Measurements from ENCODE around the gene KRTAP9-9. TPM values are rescaled to one million over a fixed set of nuclear protein-coding genes. Genes with fewer than 3 reads are reported as not detected.

KRTAP9-9 gene
- total RNA-seq, 2 experiments from 2014 or later = not detected

DNA sequence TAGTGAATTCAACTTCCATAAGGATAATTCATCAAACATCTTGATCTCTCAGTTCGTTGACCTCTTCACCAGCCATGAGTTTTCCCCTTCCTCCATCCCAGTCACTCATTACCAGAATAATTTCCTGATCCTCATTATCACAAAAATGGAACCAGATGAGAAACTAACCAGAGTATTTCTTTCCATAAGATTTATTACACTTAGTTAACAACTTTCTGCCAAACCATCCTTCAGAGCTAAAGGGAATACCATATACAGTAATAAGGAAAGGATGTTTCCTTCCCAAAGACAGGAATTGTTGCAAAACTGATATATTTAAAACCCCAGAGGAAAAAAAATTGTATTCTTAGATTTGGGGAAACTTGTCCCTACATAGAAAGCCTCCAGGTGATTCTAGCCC lies 38.8 kb downstream of the KRTAP9-9 start:
- intact Hi-C loops (cut with micrococcal nuclease) = no loop called here
- Mint-ChIP-seq H3K9me3 (no peaks in the 10 kb centered on the region), H3K4me1 (ENCODE audit: low read depth) (no peaks in the 10 kb centered on the region), H3K27ac (no peak overlapping the region), H3K36me3 (ENCODE audit: low read depth) (no peaks in the 10 kb centered on the region), H3K4me3 (no peak overlapping the region), H3K27me3 (no peaks in the 10 kb centered on the region)
- ATAC-seq (no peak), DNase-seq (no peak)
- ChIA-PET CTCF (interaction anchor here (1.1 kb wide), 1 partner anchor 21 kb away, joined by 3 read pairs; the partner anchor contains the start of gene KRTAP17-1), POLR2A (no interaction called here)
- no peak for TF ChIP-seq CTCF (IDR thresholded peaks at IDR 0.05)

- H3K4me1 Mint-ChIP-seq (ENCODE audit: low read depth) = peaks cover 9% of the 10 kb centered on the region
- CTCF ChIA-PET = no interaction called here
- no peak overlapping the region for H3K4me3 Mint-ChIP-seq
- no peaks in the 10 kb centered on the region for H3K27me3 Mint-ChIP-seq
- DNase-seq (no peak), ATAC-seq (no peak)
- intact Hi-C loops (cut with micrococcal nuclease) = no loop called here
- POLR2A ChIA-PET = no interaction called here
- no peak for TF ChIP-seq CTCF (IDR thresholded peaks at IDR 0.05)
- H3K27ac Mint-ChIP-seq = no peak overlapping the region
- H3K36me3 Mint-ChIP-seq (ENCODE audit: low read depth) = no peaks in the 10 kb centered on the region
- H3K9me3 Mint-ChIP-seq = peaks cover 2% of the 10 kb centered on the region
These were observed 41.7 kb downstream of the KRTAP9-9 start for GRCh38 chr17:41296846-41297245.

- Mint-ChIP-seq H3K9me3 (peaks cover 2% of the 10 kb centered on the region), H3K36me3 (ENCODE audit: low read depth) (no peaks in the 10 kb centered on the region), H3K27me3 (no peaks in the 10 kb centered on the region), H3K4me1 (ENCODE audit: low read depth) (peaks cover 11% of the 10 kb centered on the region), H3K4me3 (no peak overlapping the region), H3K27ac (no peak overlapping the region)
- ATAC-seq = no peak
- DNase-seq = no peak
- POLR2A ChIA-PET = no interaction called here
- intact Hi-C loops (cut with micrococcal nuclease) = no loop called here
- CTCF ChIA-PET = no interaction called here
- TF ChIP-seq CTCF (IDR thresholded peaks at IDR 0.05) = no peak
These were observed 43.4 kb downstream of the KRTAP9-9 start for GRCh38 chr17:41298458-41299135.

- H3K36me3 Mint-ChIP-seq (ENCODE audit: low read depth) = no peaks in the 10 kb centered on the region
- intact Hi-C loops (cut with micrococcal nuclease) = no loop called here
- TF ChIP-seq CTCF (IDR thresholded peaks at IDR 0.05) = no peak
- ChIA-PET CTCF (interaction anchor here (1.1 kb wide), 1 partner anchor 12 kb away, joined by 4 read pairs; no protein-coding TSS in a partner anchor), POLR2A (no interaction called here)
- no peak overlapping the region for H3K27ac Mint-ChIP-seq
- H3K4me1 Mint-ChIP-seq (ENCODE audit: low read depth) = peaks cover 11% of the 10 kb centered on the region
- no peaks in the 10 kb centered on the region for H3K27me3 Mint-ChIP-seq
- peaks cover 2% of the 10 kb centered on the region for H3K9me3 Mint-ChIP-seq
- no peak overlapping the region for H3K4me3 Mint-ChIP-seq
- DNase-seq (no peak), ATAC-seq (no peak)
These were observed 46.1 kb downstream of the KRTAP9-9 start for GRCh38 chr17:41301204-41301790.
